Skeletal muscle tissue (tissue), 5 donors: ENCODE data around the gene DMTF1. TPM values are rescaled to one million over a fixed set of nuclear protein-coding genes. Genes with fewer than 3 reads are reported as not detected.
"Not testable (repeated sequence)": the region's sequence is repeated elsewhere in the genome, so short reads cannot be mapped to it uniquely, and the experiment has no call there.

Experiments
- H3K27ac ChIP-seq: one replicate; pipeline ENCODE4 v1.7.0; 2013; ENCODE audit warnings: mild to moderate bottlenecking, low read depth, low read length, inconsistent platforms
- H3K27me3 ChIP-seq, 3 donors: one replicate each; pipeline ENCODE4 v1.7.0; 2013; ENCODE audit warnings: low read length in 3 of 3; ENCODE audit not compliant: control insufficient read depth in 3 of 3, insufficient read depth in 3 of 3
- H3K36me3 ChIP-seq, 3 donors: one replicate each; pipeline ENCODE4 v1.7.0; 2013; ENCODE audit warnings: low read length in 3 of 3; ENCODE audit not compliant: control insufficient read depth in 3 of 3, insufficient read depth in 3 of 3
- H3K4me1 ChIP-seq, 3 donors: one replicate each; pipeline ENCODE4 v1.7.0; 2013; ENCODE audit warnings: low read length in 3 of 3, mild to moderate bottlenecking in 3 of 3; ENCODE audit not compliant: control insufficient read depth in 3 of 3, insufficient read depth in 3 of 3
- H3K4me3 ChIP-seq, 3 donors: one replicate each; pipeline ENCODE4 v1.7.0; 2013; ENCODE audit warnings: low read length in 3 of 3
- H3K9ac ChIP-seq, 3 donors: one replicate each; pipeline ENCODE4 v1.7.0; 2013; ENCODE audit warnings: low read length in 3 of 3, mild to moderate bottlenecking in 3 of 3, moderate library complexity in 2 of 3, low read depth in 1 of 3
- H3K9me3 ChIP-seq, 3 donors: one replicate each; pipeline ENCODE4 v1.7.0; 2013; ENCODE audit warnings: low read length in 3 of 3; ENCODE audit not compliant: control insufficient read depth in 3 of 3
- small RNA-seq: library from RNA; depleted of rRNA; stranded (forward); fragments of <200 nt; gene quantifications from one replicate; pipeline ENCODE3, GENCODE V24; 2014
- total RNA-seq: library from RNA; depleted of rRNA; stranded (reverse); fragments of >200 nt; gene quantifications from one replicate; pipeline ENCODE4 v1.2.3, GENCODE V29; 2014
- donor health status: Osteomylitis.

The DMTF1 gene
- total RNA-seq, 1 donor from 2014 or later = 50.1 TPM

DNA sequence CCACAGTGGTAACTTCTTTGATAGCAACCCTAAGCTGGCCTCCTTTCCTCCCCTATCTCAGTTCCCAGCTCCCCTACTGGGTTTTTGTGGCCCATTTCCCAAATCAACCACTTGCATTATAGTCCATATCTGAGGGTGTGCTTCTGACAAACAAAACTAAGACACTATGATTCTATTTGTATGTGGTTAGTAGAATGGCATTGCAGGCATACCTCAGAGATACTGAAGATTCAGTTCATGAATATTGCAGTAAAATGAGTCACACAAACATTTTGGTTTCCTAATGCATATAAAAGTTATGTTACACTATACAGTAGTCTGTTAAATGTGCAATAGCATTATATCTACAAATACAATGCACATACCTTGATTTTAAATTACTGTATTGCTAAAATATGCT is 82.7 kb downstream of the DMTF1 start:
- no peak overlapping the region for H3K9ac ChIP-seq
- H3K27ac ChIP-seq = no peak overlapping the region
- peaks cover 0 to 5% (median 0%) of the 10 kb centered on the region in 3 donors for H3K9me3 ChIP-seq
- no peaks in the 10 kb centered on the region for H3K27me3 ChIP-seq
- peaks cover 4 to 12% (median 6%) of the 10 kb centered on the region in 3 donors for H3K4me1 ChIP-seq
- no peaks in the 10 kb centered on the region for H3K36me3 ChIP-seq
- no peak overlapping the region for H3K4me3 ChIP-seq

DNA sequence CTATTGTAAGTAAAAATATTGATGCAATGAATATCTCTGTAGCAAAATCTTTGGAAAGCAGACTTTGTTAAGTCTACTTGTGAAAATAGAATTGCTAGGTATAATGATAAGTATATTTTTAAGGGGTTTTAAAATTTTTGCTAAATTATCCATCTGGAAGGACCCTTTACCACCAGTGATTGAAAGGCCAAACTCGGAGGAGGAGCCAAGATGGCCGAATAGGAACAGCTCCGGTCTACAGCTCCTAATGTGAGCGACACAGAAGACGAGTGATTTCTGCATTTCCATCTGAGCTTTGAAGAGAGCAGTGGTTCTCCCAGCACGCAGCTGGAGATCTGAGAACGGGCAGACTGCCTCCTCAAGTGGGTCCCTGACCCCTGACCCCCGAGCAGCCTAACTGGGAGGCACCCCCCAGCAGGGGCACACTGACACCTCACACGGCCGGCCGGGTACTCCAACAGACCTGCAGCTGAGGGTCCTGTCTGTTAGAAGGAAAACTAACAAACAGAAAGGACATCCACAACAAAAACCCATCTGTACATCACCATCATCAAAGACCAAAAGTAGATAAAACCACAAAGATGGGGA is 86.3 kb downstream of the DMTF1 start:
- H3K27ac ChIP-seq, H3K9me3 ChIP-seq, H3K9ac ChIP-seq, H3K36me3 ChIP-seq, H3K4me1 ChIP-seq, H3K27me3 ChIP-seq, H3K4me3 ChIP-seq: not testable (repeated sequence)

DNA sequence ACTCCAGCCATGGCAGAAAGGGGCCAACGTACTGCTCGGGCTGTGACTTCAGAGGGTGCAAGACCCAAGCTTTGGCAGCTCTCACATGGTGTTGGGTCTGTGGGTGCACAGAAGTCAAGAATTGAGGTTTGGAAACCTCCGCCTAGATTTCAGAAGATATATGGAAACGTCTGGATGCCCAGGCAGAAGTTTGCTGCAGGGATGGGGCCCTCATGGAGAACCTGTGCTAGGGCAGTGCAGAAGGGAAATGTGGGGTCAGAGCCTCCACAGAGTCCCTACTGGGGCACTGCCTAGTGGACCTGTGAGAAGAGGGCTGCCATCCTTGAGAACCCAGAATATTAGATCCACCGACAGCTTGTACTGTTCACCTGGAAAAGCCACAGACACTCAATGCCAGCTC is 93.4 kb downstream of the DMTF1 start:
- H3K4me3 ChIP-seq, H3K4me1 ChIP-seq, H3K27me3 ChIP-seq, H3K9ac ChIP-seq, H3K36me3 ChIP-seq, H3K27ac ChIP-seq, H3K9me3 ChIP-seq: not testable (repeated sequence)

Small RNA genes lying within 50 kb of the gene (small RNA-seq; reads per million reads assigned to genes)
- not detected for gene RF00019
- gene RF02271 = not detected

Other genes starting within 250 kb of the DMTF1 start
- gene ELAPOR2, start 92.8 kb upstream of the DMTF1 start, total RNA-seq = 7.8 TPM
- 24.0 TPM for gene TMEM243, start 67.3 kb downstream of the DMTF1 start, total RNA-seq
- 14.6 TPM for gene CROT, start 193.2 kb downstream of the DMTF1 start, total RNA-seq